Measurements from ENCODE around the gene STXBP6.

The STXBP6 gene

DNA sequence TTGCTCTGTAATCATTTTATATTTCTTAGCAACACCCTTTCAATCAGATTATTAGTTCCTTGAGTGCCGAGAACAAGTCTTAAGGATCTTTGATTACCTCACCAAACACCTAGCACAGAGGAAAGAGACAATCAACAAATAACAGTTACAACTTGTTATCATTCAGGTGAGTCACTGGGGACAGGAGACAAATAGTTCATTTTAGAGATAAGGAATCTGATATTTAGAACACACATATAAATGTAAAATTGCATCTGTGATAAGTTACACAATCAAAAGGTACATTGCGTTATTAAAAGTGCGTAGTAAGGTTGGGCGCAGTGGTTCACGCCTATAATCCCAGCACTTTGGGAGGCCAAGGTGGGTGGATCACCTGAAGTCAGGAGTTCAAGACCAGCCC is 5.1 kb upstream of the STXBP6 start:
- H3K4me3 ChIP-seq (ENCODE audit: control insufficient read depth, low read depth, low read length) = no peak overlapping the region
- TF ChIP-seq, protein P1, sequence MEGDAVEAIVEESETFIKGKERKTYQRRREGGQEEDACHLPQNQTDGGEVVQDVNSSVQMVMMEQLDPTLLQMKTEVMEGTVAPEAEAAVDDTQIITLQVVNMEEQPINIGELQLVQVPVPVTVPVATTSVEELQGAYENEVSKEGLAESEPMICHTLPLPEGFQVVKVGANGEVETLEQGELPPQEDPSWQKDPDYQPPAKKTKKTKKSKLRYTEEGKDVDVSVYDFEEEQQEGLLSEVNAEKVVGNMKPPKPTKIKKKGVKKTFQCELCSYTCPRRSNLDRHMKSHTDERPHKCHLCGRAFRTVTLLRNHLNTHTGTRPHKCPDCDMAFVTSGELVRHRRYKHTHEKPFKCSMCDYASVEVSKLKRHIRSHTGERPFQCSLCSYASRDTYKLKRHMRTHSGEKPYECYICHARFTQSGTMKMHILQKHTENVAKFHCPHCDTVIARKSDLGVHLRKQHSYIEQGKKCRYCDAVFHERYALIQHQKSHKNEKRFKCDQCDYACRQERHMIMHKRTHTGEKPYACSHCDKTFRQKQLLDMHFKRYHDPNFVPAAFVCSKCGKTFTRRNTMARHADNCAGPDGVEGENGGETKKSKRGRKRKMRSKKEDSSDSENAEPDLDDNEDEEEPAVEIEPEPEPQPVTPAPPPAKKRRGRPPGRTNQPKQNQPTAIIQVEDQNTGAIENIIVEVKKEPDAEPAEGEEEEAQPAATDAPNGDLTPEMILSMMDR (IDR thresholded peaks at IDR 0.05; ENCODE audit: control insufficient read depth, insufficient read depth, low read depth, low read length, missing control alignments) = no peak
- no peak for DNase-seq (ENCODE audit: low read depth)

DNA sequence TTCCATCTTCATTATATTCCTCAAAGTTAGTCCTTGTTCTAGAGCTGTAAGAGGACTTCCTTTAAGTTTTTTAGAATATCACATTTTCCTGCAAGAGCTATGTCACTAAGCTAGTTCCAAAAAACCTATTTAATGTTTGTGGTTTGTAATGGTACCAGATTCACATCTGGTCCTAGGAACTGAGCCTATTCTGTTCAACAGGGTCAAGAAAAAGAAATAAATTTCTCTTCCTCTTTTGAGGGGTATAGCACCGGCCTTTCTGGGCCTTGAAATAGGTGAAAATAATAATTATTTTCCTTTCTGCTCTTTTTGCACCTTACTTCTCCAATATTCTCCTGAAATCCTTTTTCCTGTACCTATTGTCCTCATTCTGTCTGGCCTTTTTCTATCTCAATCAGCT is 3.6 kb upstream of the STXBP6 start:
- no peak overlapping the region for H3K4me3 ChIP-seq (ENCODE audit: control insufficient read depth, low read depth, low read length)
- TF ChIP-seq, protein P1 (IDR thresholded peaks at IDR 0.05; ENCODE audit: control insufficient read depth, insufficient read depth, low read depth, low read length, missing control alignments) = no peak
- DNase-seq (ENCODE audit: low read depth) = no peak

DNA sequence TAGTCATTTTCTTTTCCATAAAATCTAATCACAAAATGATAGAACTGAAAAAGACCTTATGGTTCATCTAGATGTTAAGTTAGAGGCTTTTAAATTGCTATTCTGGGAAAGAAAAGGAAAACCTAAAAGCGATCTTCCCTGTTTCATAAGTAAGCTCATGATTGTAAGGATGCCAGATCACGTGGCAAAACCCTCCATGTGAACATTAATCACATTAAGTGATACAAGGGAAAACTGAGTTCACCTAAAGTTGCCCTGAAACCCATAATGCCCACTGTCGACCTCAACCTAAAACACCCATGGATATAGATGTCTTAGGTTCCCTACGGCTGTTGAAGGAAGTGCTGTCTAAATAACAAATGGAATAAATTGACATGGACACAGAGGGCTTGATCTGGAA is 3.0 kb upstream of the STXBP6 start:
- no peak overlapping the region for H3K4me3 ChIP-seq (ENCODE audit: control insufficient read depth, low read depth, low read length)
- TF ChIP-seq, protein P1 (IDR thresholded peaks at IDR 0.05; ENCODE audit: control insufficient read depth, insufficient read depth, low read depth, low read length, missing control alignments) = no peak
- no peak for DNase-seq (ENCODE audit: low read depth)

DNA sequence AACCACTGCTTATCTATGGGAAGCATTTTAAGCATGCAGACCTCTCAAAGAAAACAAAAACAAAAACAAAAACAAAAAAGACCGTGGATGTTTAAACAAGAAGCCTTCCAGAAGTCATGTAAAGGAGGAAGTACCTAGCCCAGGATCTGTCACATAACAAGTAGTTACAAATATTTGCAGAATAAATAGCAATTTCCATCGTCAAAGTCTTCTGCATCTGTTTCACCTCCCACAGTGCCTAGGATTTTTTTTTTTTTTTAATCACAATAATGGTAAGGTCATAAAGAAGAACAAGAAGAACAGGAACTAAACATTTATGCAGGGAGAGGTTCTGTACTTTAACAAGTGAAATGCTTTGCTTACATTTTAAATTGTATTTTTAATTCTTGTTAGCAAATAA is 2.4 kb upstream of the STXBP6 start:
- no peak overlapping the region for H3K4me3 ChIP-seq (ENCODE audit: control insufficient read depth, low read depth, low read length)
- TF ChIP-seq, protein P1 (IDR thresholded peaks at IDR 0.05; ENCODE audit: control insufficient read depth, insufficient read depth, low read depth, low read length, missing control alignments) = no peak
- no peak for DNase-seq (ENCODE audit: low read depth)

DNA sequence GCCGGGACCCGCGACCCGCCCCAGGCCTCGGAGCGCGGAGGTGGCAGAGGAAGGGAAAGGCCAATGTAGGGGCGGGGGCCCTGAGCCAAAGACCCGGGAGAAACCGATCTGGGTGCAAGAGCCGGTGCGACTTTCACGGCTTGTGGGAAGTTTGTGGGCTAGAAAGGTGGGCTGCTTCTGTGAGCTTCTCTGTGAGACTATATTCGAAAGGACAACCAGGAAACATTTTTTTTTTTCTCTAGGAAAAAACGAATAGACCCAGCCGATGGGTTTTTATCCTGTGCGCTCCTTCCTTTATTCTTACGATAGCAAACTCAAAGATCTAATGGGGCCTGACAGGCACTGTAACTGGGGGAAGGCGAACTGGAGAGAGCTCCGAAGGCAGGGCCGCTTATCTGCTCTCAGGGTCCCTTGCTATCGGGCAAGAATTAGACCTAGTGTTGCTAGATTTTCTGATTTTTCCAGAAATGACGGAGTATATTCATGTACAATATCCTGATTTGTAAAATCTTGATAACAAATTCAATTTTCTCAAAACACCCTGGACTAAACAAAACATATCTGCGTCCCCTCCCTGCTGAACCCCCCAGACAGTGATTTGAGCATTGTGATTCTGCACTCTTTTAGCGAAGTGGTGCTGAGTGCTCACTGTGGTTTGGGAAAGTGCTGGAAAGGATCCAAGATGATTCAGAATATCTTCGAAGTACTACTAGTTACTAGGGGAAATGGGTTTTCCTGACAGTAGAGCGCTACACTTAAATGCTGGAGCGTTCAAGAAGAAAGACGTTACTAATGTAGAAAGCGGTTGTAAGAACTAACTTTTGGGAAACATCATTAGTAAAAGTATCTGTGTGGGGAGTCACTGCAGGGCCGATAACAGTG is 563 bp upstream of the STXBP6 start:
- H3K4me3 ChIP-seq (ENCODE audit: control insufficient read depth, low read depth, low read length) = peak overlapping the region; percentile 58
- TF ChIP-seq, protein P1 (IDR thresholded peaks at IDR 0.05; ENCODE audit: control insufficient read depth, insufficient read depth, low read depth, low read length, missing control alignments) = no peak
- DNase-seq (ENCODE audit: low read depth) = peak; percentile 44

DNA sequence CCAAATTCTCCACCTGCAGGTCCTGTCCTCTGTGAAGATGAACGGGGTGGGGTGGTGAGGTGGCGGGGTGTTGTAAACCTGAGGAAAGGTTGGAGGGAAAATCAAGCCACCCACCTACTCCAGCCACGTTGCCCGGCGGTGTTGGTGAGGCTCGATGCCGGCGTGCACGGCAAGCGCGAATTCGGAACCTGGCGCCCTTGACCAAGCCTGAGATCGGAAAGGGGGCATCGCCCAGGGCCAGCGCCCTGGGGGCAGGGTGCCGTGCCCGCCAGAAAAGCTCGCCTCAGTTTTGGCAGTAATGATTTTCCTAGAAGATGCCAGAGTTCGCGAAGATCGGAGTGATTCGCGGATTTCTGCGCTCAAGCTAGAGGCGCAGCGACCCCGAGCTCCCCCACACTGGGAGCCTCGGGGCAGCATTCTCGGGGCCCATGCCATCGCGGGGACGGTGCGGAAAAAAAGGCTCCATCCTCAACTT is 817 bp downstream of the STXBP6 start:
- TF ChIP-seq, protein P1 (IDR thresholded peaks at IDR 0.05; ENCODE audit: control insufficient read depth, insufficient read depth, low read depth, low read length, missing control alignments) = no peak
- H3K4me3 ChIP-seq (ENCODE audit: control insufficient read depth, low read depth, low read length) = peak overlapping the region; percentile 58
- no peak for DNase-seq (ENCODE audit: low read depth)
